Left renal cortex interstitium (tissue), 4 donors: ENCODE data around the gene FCHSD2. TPM values are rescaled to one million over a fixed set of nuclear protein-coding genes. Genes with fewer than 3 reads are reported as not detected.
"Not testable (repeated sequence)": the region's sequence is repeated elsewhere in the genome, so short reads cannot be mapped to it uniquely, and the experiment has no call there.

Experiments
- DNase-seq, 4 donors: peaks; one replicate each; pipeline ENCODE4 v3.0.0-alpha.2; 2013; ENCODE audit warnings: low read depth in 4 of 4, low spot score in 2 of 4, missing footprints in 1 of 4
- polyA plus RNA-seq, 4 donors: library from polyadenylated mRNA; unstranded; fragments of 120-200 nt; gene quantifications; one replicate each; pipeline ENCODE4 v1.2.1, GENCODE V29; 2013; ENCODE audit not compliant: insufficient read length in 4 of 4

FCHSD2 gene
- polyA plus RNA-seq, 4 donors: 36.1 to 43.2 (median 37.8) TPM

DNA sequence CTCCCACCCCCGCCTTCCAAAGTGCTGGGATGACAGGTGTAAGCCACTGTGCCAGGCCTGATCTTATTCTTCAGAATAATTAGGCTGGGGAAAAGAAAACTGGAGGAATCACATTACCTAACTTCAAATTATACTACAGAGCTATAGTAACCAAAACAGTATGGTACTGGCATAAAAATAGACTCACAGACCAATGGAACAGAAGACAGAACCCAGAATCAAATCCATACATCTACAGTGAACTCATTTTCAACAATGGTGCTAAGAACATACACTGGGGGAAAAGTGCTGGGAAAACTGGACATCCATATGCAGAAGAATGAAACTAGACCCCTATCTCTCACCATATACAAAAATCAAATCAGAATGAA lies 165.6 kb downstream of the FCHSD2 start:
- DNase-seq: not testable (repeated sequence)

DNA sequence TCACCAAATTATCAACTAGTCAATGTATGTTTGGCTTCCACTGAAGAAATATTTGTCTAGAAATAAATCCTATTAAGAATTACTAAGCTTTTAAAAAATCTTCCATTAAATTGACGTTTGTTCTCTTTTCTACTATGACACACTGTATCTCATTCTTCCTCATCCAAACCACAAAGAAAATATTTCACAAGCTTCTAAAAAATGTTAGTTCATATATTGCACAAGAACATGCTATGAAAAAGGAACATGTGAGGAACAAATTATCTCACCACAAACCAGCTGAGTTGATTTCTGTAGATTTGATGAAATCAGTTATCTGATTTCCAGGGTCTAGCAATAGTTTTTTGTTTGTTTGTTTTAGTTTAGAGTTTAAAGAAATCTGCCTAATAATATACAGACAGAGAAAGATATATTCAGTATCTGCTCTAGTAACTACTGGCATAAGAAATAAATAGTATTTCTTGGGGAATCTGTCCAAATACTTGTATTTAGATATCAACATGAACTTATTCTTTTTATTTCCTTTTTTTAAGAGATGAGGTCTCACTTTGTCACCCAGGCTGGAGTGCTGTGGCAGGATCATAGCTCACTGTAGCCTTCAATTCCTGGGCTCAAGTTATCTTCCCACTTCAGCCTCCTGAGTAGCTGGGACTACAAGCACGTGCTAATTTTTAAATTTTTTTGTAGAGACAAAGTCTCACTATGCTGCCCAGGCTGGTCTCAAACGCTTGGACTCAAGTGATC lies 166.2 kb downstream of the FCHSD2 start:
- no peak for DNase-seq

DNA sequence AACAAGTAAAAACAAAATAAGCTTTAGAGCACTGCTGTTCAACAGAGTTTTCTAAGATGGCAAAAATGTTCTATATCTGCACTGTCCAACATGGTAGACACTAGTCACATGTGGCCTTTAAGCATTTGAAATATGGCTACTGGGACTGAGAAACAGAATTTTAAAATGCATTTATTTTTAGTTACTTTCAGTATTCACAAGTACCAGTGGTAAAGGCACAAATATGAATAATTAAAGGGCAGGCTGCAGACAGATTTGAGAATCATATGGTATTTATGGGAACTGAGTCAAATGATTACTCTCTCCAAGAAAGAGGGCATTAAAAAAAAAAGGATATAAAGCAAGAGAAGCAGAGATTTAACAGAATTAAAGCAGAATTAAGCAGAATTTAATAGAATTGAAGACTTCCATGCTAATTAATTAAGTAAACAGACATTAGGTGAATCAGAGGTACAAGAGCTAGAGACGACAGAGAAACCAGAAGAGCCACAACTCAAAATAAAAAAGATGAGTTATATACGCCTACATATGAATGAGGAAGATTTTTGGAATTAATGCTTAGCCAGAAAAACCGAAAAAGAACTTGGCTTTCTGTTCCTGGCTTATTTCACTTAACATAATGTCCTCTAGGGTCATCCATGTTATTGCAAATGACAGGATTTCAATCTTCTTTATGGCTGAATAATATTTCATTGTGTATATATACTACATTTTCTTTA lies 167.5 kb downstream of the FCHSD2 start:
- no peak for DNase-seq

DNA sequence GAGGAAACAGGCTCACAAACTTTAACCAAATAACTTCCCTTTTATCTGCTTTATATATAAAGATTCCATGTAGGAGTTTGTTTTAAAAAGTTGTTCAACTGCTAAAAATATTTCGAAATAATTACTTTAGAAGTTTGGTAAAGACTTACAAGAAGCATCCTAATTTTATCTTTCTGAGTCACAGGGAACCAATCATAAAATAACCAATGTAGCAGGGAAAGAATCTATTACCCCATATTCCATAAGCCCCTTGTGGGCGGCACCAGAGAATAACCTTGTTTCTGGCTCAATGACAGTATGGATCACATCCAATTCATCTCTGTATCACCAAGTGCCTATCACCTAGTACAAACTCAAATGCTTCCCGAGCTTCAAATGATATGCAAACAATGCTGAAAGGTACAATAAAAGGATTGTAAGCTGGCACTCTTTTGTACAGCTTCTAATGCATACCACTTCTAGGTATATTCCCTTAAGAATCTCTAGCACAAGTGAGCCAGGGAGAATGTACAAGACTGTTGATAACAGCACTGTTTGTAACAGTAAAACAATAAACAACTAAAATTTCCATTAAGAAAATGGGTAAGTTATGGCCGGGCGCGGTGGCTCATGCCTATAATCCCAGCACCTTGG lies 169.5 kb downstream of the FCHSD2 start:
- no peak for DNase-seq

DNA sequence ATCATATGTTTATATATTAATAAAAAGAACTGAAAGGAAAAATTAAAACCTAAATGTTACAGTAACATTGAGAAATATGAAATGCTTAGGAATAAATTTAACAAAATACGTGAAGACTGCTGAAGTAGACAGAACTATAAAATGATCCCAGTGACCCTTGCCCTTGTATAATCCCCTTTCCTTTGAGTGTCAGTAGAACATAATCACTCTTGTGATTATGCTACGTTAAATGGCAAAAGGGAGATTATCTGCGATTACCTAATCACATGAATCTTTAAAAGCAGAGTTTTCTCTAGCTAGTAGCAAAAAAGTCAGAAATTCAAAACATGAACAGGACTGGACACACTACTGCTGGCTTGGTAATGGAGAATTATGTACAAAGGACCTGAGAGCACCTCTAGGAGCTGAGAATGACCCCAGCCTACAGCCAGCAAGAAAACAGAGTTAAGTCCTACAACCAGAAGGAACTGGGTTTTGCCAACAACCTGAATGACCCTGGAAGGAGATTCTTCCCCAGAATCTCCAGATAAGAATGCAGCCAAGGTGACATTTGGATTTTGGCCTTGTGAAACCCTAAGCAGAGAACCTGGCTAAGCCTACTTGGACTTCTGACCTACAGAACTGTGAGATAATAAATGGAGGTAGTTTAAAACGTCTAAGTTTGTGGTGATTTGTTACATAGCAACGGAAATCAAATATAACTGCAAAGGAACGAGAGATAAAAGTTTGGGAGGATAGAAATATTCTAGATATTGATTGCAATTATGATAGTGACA lies 170.7 kb downstream of the FCHSD2 start:
- DNase-seq: no peak

DNA sequence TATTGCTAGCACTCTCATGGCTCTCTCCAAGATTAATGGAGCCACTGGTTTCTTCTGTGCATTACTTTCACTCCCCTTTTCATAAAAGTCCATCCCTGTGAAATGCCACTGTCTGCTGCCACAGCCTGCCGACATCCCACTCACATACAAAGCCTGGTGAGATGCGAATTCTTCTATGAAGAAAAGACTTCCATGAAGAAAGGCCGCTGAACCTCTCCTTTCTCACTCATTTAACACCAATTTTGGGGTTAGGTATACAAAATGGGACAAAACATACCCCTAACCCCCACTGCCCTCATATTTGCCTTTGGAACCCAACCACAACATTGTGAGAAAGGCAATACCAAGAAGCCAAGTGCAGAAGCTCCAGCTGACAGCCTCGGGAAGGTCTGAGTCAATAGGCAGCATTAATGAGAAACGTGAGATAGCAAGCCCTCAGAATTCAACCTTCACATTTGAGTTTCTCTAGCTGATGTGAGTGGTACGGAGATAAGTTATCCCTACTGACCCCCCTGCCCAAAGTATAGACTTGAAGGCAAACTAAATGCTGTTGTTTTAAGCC lies 171.5 kb downstream of the FCHSD2 start:
- DNase-seq: no peak

DNA sequence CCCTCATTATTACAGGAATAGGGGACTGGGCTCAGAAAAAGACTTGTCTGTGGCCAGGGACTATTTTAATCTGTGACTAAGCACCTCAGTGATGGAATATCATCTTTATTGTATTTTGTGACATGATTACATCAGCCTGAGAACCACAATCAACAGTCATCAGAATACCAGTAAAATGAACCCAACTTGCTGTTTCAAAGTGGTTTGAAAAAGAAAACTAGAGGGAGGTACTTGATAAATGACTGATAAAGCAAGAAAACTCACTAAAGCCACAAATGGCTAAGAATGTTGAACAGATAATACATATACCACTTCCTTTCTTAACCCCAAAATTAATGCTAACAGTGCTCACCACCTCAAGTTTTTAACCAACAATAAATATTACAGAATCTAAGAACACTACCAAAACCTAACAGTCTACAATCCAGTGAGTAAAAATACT lies 172.2 kb downstream of the FCHSD2 start:
- DNase-seq: no peak

DNA sequence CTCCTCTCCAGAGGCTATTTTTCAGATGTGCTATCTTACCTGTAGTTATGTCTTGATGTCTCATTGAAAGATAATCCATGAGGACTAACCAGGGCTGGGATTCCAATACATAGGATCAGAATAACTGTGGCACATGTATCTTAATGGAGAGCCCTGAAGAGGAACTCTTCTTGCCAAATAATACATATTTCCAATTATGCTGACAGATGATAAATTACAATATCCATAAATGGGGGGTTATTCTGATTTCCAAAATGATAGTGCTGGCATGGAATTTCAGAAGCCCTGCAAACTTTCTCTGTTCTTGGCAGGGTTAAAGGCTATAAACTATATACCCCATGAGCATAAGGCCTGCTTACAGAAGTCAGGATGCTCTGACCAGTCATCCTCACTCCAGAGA lies 173.7 kb downstream of the FCHSD2 start:
- no peak for DNase-seq

DNA sequence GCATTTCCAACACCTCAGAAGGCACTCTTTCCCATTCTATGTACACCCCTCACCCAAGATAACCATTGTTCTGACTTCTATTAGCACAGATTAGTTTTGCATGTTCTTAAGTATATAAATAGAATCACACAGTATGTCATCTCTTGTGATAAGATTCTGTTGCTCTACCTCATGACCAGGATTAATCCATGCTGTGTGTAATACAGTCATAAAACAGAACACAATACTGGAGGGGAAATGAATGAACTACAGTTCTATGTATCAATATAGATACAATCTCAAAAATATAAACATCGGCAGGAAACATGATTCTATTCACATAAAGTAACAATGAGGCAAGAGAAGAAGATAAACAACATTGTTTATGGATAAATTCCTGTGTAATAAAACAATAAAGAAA lies 176.4 kb downstream of the FCHSD2 start:
- DNase-seq: no peak

DNA sequence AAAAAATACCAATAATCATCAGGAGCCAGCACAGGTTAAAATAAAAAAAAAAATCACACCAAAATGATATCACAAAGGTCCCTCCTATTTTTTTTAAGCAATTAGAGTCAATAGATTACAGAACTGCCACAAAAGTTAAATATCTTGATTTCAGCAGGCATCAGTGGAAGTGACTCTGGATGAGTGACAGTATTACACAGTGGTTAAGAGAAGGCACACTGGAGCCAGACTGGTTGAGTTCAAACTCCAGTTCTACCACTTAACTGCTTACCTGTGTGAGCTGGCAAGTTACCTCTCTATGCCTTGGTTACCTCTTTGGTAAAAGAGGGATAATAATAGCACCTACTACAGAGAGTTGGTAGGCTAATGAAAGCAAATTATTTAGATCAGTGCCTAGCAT lies 179.4 kb downstream of the FCHSD2 start:
- DNase-seq: no peak

DNA sequence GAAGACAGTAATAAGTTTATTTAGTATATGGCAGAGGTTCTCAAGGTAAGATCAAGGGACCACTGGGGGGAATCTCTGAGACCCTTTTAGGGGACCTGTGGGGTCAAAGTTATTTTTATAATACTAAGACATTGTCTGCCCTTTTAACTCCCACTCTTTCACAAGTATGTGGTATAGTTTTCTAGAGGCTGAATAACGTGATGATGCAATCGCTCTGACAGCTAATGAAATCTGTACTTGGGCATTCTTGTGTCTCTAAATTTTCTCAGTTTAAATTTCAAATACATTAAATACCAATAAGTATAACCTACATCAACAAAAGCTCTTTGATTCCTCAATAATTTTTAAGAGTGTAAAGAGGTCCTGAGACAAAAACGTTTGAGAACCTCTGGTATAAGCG lies 180.0 kb downstream of the FCHSD2 start:
- no peak for DNase-seq

DNA sequence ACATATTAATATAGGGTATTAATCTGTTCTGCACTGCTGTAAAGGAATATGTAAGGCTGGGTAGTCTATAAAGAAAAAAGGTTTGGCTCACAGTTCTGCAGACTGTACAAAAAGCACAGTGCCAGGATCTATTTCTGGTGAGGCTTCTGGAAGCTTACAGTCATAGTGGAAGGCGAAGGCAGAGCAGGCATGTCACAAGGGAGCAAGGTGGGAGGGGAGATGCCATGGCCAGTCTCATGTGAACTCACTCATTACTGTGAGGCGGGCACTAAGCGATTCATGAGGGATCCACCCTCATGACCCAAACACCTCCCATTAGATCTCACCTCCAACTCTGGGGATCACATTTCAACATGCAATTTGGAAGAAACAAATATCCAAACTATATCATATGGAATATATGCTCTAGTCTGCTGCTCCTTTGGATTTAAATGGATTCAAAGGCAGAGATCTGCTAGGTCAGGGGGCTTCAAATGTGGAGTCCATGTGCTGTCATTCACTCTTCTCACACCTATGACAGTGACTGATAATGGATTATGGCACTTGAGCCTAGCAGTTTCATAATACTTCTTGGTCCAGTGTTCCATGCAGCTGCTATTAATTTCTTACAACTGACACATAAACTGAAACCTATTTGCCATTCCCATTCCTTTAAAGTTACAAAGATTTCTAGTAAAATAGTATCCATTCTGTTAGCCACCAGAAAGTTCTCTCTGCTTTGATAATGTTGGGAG lies 182.0 kb downstream of the FCHSD2 start:
- no peak for DNase-seq

DNA sequence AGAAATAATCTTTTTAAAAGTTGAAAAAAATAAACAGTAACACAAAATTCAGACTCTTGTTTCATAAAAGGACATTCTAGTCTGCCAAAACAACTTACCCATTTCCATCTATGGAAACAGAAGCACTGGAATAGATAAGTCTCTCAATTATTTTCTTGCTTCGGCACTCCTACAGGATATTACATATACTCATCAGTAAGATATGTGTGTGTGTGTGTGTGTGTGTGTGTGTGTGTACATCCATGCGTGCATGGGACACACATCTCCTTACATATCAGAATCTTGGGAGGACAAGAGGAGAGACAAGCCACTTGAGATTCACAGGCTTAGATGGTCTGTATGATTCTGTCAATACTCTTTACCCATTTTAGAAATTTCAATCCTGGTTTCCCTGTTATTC lies 183.3 kb downstream of the FCHSD2 start:
- DNase-seq: no peak

DNA sequence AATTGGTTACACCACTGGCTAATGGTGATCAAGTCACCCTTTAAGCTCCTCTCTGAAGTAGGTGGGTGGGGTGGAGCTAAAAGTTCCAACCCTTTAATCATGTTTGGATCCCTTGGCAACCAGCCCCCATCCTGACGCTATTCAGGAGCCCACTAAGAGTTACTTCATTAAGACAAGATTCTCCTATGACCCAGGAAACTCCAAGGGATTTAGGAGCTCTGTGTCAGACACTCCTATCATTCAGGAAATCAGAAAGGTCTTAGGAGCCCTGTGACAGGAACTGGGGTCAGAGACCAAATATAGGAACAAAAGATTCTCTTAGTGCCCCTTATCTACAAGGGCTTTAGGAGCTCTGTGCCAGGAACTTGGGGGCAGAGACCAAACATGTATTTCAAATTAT lies 186.7 kb downstream of the FCHSD2 start:
- no peak for DNase-seq

DNA sequence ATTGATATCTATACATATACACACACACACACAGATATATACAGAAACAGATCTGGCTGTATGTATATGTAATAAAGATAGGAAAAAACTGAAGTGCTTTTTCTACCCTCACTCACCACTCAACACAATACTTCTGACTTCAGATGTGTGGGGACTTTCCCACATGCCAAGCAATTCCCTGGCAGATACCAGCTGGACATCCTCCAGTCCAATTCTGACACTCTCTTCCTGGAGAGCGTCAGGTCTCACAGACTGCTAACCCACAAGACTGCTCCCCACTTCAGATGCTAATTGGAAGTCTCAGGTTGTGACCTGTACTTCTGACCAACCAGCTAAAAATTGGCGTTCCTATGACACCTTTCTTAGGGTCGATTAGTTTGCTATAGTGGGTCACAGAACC lies 187.3 kb downstream of the FCHSD2 start:
- no peak for DNase-seq

DNA sequence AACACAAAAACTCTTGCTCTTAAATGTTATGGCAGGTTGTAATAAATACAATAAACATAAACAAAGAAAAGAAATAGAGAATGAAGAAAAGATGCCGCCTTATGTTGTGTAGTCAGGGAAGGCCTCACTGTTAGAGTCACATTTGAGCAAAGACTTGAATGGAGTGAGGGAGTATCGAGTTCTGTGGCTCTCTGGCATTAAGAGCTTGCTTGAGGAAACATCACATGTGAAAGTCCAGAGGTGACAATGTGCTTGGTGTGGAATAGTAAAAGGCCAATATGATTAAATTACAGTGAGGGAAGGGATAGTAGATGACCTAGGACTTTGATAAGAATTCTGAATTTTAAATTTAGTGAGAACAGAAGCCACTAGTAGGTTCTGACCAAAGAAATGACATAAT lies 188.5 kb downstream of the FCHSD2 start:
- DNase-seq: no peak

DNA sequence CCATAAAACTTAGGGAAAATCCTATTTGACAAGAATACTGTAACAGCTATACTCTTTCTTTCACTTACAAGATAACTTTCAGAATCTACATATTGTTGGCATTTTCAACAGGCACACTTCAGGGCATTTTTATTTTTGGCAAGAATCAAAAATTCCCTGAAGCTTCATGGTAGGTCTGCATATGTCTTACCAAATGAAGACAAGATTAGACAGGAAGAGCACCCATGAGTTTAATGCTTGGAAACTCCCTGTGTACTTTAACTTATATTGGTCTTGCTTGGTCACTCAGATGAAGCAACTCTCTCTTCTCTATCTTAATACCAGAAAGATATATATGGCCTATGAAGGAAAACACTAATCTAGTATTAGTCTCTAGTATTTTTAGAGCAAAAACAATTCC lies 190.2 kb downstream of the FCHSD2 start:
- DNase-seq: no peak

DNA sequence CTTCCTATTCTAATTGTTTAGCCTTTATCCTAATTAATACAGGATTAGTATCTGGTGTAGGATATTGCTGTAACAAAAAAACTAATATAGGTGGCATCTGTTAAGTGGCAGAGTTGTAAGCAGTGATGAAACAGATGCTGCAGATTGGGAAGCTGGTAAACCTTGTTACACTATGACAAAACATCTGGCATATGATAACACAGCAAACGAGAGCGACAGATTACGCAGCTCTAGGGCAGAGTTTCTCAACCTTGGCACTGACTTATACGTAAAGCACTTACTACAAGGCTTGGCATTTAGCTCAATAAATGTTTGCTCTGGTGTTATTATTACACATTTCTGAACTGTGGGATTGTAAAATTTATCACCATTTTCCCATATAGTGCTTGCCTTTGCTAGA lies 190.9 kb downstream of the FCHSD2 start:
- DNase-seq: no peak

DNA sequence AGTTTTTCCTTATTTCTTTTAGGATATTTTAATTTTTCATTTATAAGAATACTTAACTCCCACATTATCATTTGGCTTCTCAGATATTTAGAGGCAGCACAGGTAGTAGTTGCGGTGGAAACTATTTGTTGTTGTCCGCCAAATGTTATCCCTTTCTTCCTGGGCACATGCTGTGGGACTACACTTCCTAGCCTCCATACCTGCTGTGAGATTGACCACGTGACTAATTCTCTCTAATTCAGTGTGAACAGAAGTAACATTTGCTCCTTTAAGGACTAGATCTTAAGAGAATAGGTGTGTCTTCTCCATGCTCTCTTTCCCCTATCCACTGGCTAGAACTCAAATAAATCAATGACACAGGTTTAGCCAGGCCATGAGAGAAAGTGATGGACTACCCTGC lies 191.4 kb downstream of the FCHSD2 start:
- DNase-seq: no peak

DNA sequence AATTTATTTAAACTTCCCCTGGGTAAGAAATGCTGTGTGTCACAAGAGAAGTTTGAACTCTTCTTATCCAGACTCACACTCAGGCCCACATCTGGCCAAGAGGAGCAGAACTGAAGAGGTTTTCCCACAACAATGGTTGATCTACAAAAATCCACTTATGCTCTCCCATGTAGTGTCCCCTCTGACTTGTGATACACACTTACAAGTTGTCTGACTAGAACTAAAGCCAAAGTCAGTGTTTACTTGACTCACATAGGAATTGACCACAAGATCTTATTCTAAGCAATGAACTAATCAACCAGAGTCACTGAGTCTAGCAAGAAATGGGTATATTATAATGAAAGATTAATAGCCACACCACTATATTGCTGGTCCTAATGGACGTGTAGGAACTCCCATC lies 194.9 kb downstream of the FCHSD2 start:
- DNase-seq: no peak
